Panc1 (cell line): Measurements from ENCODE around the gene RUNX1. TPM values are rescaled to one million over a fixed set of nuclear protein-coding genes. Genes with fewer than 3 reads are reported as not detected.

ENCODE experiments used
- ATAC-seq: fragments of 200-7000 bp; cut with Tn5 transposase; 2 replicates; pipeline ENCODE4 v1.9.1; 2020; ENCODE audit warnings: mild to moderate bottlenecking, moderate library complexity
- BruUV-seq: library from RNA; stranded (reverse); fragments of 400-500 nt; replicated peaks from 2 replicates; lab custom pipeline; 2021; lab: Mats Ljungman, UMichigan
- CTCF ChIA-PET: fragments of 300-600 bp; sonication (Branson Sonifier 250); formaldehyde crosslinking; loops from one replicate; lab custom pipeline; 2022; ENCODE audit warnings: antibody characterized with exemption; lab: Charles Lee
- POLR2A ChIA-PET: fragments of 300-600 bp; sonication (Branson Sonifier 250); formaldehyde crosslinking; loops from one replicate; lab custom pipeline; 2022; ENCODE audit warnings: antibody characterized with exemption; lab: Charles Lee
- DNase-seq: peaks from one replicate; pipeline ENCODE4 v3.0.0-alpha.2; 2010; ENCODE audit warnings: low read depth, low spot score
- H3K27ac ChIP-seq: 2 replicates; pipeline ENCODE4 v1.5.1; 2011; ENCODE audit warnings: mild to moderate bottlenecking, low read length, inconsistent platforms
- H3K27me3 ChIP-seq: fragments of 200-500 bp; sonication (Bioruptor generic); 2 replicates; pipeline ENCODE4 v1.6.0; 2014; ENCODE audit warnings: low read length, inconsistent platforms; ENCODE audit not compliant: control insufficient read depth, insufficient read depth
- H3K36me3 ChIP-seq: fragments of 200-500 bp; sonication (Bioruptor generic); 2 replicates; pipeline ENCODE4 v1.5.1; 2014; ENCODE audit warnings: inconsistent platforms, mild to moderate bottlenecking, low read length, moderate library complexity; ENCODE audit not compliant: control insufficient read depth, insufficient read depth
- H3K4me1 ChIP-seq: 2 replicates; pipeline ENCODE4 v1.5.1; 2011; ENCODE audit warnings: inconsistent platforms, mild to moderate bottlenecking, low read length, moderate library complexity; ENCODE audit not compliant: control insufficient read depth, insufficient read depth
- H3K4me3 ChIP-seq, 2 experiments: 2 replicates each; pipeline ENCODE4 v1.5.1; 2011 to 2012; ENCODE audit warnings: low read depth in 2 of 2, low read length in 2 of 2, mild to moderate bottlenecking in 2 of 2, inconsistent platforms in 1 of 2, moderate library complexity in 1 of 2
- H3K9me3 ChIP-seq: fragments of 200-500 bp; sonication (Bioruptor generic); 2 replicates; pipeline ENCODE4 v1.5.1; 2014; ENCODE audit warnings: low read depth, mild to moderate bottlenecking, inconsistent platforms, low read length, moderate library complexity; ENCODE audit not compliant: control insufficient read depth, insufficient read depth
- CTCF ChIP-seq: fragments of 450-650 bp; IDR thresholded peaks from 2 replicates; pipeline ENCODE4 v1.5.1; 2017; ENCODE audit warnings: mild to moderate bottlenecking
- POLR2AphosphoS5 ChIP-seq: IDR thresholded peaks from 2 replicates; pipeline ENCODE4 v1.6.1; 2012; ENCODE audit warnings: mild to moderate bottlenecking, low read depth, low read length, moderate library complexity
- REST ChIP-seq, 2 experiments: IDR thresholded peaks; 2 replicates each; pipeline ENCODE4 v1.6.1; 2011 to 2012; ENCODE audit warnings: low read depth in 2 of 2, control low read depth in 1 of 2, low read length in 1 of 2, mild to moderate bottlenecking in 1 of 2, moderate library complexity in 1 of 2; ENCODE audit not compliant: insufficient read depth in 1 of 2
- SIN3A ChIP-seq: IDR thresholded peaks from 2 replicates; pipeline ENCODE4 v1.6.1; 2012; ENCODE audit warnings: low read depth, mild to moderate bottlenecking, low read length, moderate library complexity, borderline replicate concordance; ENCODE audit not compliant: insufficient read depth
- TCF7L2 ChIP-seq: IDR thresholded peaks from 2 replicates; pipeline ENCODE4 v1.6.1; 2011; ENCODE audit warnings: mild to moderate bottlenecking, low read depth, low read length, inconsistent platforms
- in situ Hi-C: cut with HindIII; loops from 2 replicates; pipeline ENCODE4 v1.10.0; 2016; ENCODE audit warnings: low sequenced_read_pairs, low pct_unique_long_range_greater_than_20kb
- intact Hi-C: fragments of 100-400 bp; cut with micrococcal nuclease; formaldehyde crosslinking; loops from one replicate; pipeline ENCODE4 v1.10.0; 2022; ENCODE audit not compliant: unreplicated experiment
- total RNA-seq: library from RNA; stranded (reverse); gene quantifications from one replicate; pipeline ENCODE4 v1.2.1, GENCODE V29; 2021; ENCODE audit not compliant: unreplicated experiment

Gene RUNX1
- total RNA-seq, 1 experiment from 2014 or later: 22.4 TPM

- DNase-seq: no peak
- intact Hi-C loops (no loop called here), in situ Hi-C loops (no loop called here)
- H3K9me3 ChIP-seq: no peaks in the 10 kb centered on the region
- no peak overlapping the region for H3K4me3 ChIP-seq
- no peaks in the 10 kb centered on the region for H3K4me1 ChIP-seq
- no TSS peak for BruUV-seq
- ATAC-seq: no peak
- POLR2A ChIA-PET: no interaction called here
- no peak overlapping the region for H3K27ac ChIP-seq
- CTCF ChIA-PET: no interaction called here
- TF ChIP-seq CTCF: no peak
- no peak for TF ChIP-seq POLR2AphosphoS5
- no peak for TF ChIP-seq TCF7L2
- TF ChIP-seq REST (IDR thresholded peaks at IDR 0.05; ENCODE audit: insufficient read depth in 1 of 2, low read depth in 2 of 2, low read length in 1 of 2): no peak
- no peak for TF ChIP-seq SIN3A
- no peaks in the 10 kb centered on the region for H3K27me3 ChIP-seq
- H3K36me3 ChIP-seq: no peaks in the 10 kb centered on the region; the same call in 1 of the 2 replicates
Measured at GRCh38 chr21:34792504-34793089, 256.5 kb downstream of the RUNX1 start.

- no peak for ATAC-seq
- TF ChIP-seq TCF7L2: no peak
- no peak for TF ChIP-seq POLR2AphosphoS5
- no peak for TF ChIP-seq REST (IDR thresholded peaks at IDR 0.05; ENCODE audit: insufficient read depth in 1 of 2, low read depth in 2 of 2, low read length in 1 of 2)
- TF ChIP-seq CTCF: no peak
- TF ChIP-seq SIN3A: no peak
- H3K9me3 ChIP-seq: no peaks in the 10 kb centered on the region
- BruUV-seq: no TSS peak
- CTCF ChIA-PET: no interaction called here
- intact Hi-C loops: no loop called here
- no peaks in the 10 kb centered on the region for H3K4me1 ChIP-seq
- H3K27me3 ChIP-seq: no peaks in the 10 kb centered on the region
- H3K4me3 ChIP-seq: no peak overlapping the region
- in situ Hi-C loops: no loop called here
- no peak for DNase-seq
- POLR2A ChIA-PET: no interaction called here
- H3K27ac ChIP-seq: no peak overlapping the region
- no peaks in the 10 kb centered on the region; the same call in 1 of the 2 replicates for H3K36me3 ChIP-seq
Measured at GRCh38 chr21:34791776-34792503, 257.2 kb downstream of the RUNX1 start.
